ENCODE measurements around the gene FHIT.
"Not testable (repeated sequence)": the region's sequence is repeated elsewhere in the genome, so short reads cannot be mapped to it uniquely, and the experiment has no call there.

FHIT gene

DNA sequence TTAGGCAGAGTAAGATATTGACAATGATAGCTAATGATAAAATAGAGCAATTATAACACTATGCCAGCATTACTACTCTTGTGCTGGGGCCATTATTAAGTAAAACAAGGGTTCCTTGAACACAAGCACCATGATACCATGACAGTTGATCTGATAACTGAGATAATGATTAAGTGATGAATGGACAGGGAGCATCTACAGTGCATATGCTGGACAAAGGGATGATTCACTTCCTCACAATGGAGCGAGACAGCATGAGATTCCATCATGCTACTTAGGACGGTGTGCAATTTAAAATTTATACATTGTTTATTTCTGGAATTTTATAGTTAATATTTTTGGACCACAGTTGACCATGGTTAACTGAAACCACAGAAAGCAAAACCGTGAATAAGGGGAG lies 156.6 kb downstream of the FHIT start:
- no peak for DNase-seq

DNA sequence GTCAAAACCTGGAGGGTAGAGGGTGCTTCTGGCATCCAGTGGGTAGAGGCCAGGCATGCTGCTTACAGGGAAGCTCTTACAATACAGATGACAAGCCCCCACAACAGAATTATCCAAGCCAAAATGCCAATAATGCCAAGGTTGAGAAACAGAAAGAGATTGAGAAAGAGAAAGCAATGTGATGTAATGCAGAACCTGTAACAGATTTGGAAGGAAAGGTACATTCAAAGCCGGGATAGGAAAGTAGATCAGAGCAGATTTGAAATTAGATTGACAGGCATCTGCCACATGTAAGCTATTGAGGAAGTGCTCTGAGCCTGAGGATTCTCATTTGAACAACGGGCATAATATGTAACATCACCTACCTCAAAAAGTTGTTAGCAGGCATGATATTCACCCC lies 157.9 kb downstream of the FHIT start:
- no peak for DNase-seq

DNA sequence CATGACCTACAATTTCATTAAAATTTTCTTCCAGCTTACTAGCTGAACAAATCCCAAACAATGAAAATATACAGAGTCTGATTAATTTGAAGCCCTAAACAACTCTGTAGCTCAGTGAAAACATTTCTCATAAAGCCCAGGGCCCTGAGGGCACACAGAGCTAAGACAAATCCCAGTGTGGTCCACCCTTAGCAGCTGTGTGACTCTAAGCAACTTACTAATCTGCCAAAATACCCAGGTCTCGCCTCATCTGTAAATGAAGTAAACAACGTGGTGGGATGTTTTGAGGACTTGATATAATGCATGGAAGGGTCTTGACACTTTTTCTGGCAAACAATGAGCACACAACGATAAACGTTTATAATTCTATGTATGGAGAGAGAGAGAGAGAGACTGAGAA lies 158.4 kb downstream of the FHIT start:
- DNase-seq, result no peak

DNA sequence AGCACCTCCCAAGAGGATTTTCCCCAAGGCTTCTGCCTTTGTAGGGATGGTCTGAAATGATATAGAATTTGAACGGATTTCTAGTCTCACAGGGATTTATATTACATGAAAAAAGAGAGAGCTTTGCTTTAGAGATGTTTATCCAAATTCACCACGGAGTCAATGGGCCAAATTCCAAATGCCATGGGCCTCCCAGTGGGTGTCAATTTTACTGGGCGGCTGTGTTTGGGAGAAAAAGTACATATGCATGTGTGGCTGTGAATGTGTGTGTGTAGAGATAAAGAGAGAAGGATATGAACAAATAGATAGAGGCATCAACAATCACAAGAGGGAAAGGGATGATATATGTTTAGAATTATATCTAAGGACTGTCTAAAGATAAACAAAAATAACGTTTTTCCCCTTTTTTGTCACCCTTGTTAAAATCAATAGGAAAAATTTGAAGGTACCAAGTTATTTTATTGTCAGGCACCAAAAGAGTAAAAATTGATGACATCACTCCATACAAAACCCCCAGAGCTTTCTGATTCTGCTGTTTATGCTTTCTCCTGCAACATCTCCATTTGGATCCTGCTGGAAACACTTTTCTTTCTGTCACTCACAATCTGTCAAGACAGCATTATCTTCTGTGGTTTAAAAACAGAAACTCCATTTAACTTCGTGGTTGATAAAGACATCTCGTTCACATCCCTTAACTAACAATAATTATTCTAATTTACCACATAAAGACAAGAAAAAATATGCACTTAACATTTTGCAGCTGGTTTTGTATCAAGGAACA lies 160.7 kb downstream of the FHIT start:
- no peak for DNase-seq

DNA sequence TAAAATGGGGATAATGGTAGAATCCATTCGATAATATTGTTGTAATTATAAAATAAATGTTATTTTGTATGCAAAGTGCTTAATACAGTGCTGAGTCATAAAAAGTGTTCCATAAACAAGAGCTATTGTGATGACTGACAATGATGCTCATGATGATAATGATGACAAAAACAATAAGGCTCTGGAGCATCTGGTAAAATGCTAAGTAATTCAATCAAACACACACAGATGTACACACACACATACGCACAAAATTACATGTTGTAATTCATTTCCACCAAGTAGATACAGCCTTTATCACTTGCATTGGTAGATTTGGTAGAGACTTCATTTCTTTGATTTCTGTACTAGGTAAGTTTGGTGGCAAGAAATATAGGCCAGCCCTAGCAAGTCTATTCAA lies 163.8 kb downstream of the FHIT start:
- no peak for DNase-seq

DNA sequence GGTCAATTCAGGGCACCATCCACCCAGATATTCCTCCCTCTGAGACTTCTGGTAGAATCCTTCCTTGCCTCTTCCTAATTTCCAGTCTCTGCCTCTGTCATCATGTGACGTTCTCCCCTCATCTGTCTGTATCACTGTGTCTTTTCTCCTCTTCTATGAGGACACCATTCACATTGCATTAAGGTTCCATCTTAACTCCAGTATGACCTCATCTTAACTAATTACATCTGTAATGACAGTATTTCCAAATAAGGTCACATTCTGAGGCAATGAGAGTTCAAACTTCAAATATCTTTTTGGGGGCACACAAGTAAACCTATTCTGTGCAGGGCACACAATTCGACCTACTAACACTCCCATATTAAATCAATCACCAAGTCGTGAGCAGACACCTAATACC lies 169.7 kb downstream of the FHIT start:
- no peak for DNase-seq

DNA sequence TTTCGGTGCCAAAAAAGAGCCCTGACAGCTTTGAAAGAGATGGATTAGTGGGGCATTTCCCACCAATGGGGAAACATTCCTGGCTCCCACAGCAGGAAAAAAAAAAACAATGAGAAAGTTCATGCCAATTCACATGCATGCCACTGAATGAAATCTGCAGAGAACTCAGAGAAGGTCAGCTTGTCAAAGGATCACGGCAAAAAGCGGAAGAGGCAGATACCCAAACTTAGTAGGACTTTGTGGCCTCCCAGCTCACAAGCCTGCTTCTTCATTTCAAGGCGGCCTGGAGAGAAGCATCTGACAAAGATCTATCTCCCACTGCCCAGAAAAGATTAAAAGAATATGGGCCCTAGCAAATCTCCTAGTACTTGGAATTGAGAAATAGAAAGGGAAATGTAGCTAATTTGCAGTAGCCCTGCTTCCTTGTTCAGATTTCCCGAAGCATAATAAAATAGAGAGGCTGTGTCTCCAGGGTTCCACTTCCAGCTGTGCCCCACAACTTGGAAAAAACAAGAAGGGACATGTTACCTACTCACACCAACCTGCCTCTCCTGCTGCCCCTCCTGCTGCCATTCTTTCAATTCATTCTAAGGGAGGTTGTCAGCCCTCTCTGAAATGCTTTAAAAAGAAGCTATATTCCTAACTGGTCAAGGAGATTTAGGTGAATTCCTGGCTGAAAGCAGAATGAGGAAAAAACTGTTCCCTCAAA lies 170.4 kb downstream of the FHIT start:
- no peak for DNase-seq

DNA sequence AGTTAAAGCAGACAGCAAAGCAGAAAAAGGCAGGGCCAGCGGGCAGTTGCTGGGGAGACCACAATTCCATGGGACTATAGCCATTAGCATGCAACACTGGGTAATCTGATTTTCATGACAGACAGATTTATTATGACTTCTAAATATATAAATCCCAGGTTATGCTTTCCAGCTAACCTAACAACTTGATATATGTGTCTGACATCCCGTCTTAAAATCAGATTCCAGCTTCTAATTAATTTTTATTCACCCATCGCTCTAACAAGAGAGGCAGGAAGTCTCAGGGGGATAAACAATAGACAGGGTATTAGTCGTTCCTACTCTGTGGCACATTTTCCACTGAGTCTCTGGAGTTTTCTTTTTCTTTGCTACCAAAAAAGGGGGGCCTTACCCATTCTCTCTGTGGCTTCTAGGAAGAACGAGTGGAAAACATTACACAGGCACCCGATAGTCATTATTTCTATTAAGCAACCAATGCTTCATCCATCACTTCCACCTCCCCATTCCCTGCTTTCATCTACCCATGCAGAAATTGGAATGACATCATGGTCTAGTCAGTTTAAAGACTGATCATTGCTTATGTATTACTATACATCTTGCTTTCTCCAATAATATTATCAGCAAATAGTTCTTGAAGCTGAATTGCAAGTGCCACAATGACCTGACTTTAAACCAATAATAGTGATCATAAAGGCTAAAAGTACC lies 173.1 kb downstream of the FHIT start:
- DNase-seq, result no peak

DNA sequence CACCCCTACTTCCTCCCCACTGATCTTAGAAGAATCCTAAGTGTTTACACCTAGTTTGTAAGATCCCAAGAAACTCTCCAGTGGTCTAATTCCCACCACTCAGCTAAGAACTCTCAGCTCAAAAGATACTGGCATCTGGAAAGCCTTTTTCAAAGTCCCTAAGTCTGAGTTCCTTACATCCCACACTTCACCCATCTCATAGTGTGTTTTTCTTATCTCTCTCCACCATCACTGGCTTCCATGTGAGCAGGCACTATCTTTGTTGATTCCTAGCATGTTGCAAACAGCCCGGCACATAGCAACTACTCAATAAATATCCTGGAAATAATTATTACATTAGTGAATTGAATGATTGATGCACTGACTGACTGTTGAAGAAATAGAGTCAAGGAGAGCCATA lies 173.7 kb downstream of the FHIT start:
- DNase-seq, result no peak

DNA sequence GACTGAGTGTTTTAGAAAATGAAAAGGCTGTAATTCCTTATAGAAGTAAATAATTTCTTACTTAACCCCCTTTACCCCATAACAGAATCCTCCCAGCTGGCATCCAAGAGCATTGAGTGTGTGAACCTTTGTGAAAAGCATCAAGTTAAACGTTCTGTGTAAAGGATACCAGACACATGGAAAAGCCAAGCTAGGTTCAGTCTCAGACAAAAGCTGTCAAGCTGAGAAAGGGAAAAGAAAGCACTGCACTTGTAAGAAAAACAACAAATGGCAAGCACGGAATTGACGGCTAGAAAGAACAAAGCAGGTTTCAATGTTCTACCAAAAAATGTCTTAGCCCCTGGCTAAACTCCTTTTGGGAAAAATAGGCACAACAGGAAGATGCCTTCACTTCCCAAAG lies 176.5 kb downstream of the FHIT start:
- DNase-seq, result no peak

DNA sequence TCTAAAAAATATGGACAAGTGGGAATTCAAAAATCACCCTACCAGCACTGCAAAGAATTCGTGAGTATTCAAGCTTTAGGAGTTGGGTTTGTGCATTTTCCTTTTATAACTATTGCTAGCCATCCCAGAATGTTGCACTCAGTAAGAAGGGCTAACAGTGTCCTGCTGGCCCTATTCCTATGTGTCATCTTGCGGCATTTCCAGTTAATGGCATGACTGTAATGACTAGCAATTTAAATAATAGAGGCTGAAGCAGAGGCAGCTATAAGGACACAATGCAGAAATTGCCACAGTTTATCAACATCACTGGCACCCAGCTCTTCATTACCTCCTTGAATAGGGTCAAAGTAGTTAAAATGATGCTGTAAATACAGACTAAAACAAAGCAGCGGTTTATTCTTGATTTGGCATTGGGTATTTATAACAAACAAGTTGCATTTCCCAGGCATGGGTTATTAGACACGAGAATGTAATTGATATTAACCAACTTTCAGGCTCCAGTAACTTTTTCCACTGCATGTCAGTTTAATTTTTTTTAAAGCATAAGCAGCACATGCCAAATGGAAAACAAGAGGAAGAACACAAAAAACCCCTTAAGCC lies 177.6 kb downstream of the FHIT start:
- DNase-seq, result no peak

DNA sequence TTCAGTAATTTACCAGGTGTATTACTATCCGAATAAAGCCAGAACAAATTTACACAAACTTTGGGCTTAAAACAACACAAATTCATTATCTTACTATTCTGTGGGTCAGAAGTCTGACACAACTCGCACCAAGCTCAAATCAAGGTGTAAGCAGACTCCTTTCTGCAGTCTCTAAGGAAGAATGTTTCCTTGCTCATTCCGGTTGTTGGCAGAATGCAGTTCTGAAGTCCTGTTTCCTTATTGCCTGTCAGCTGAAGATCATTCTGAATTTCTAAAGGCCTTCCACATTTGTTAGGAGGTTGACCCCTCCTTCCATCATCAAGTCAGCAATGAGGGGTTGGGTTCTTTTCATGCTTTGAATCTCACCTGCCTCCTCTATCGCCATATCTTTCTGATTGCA lies 183.2 kb downstream of the FHIT start:
- DNase-seq, result no peak

DNA sequence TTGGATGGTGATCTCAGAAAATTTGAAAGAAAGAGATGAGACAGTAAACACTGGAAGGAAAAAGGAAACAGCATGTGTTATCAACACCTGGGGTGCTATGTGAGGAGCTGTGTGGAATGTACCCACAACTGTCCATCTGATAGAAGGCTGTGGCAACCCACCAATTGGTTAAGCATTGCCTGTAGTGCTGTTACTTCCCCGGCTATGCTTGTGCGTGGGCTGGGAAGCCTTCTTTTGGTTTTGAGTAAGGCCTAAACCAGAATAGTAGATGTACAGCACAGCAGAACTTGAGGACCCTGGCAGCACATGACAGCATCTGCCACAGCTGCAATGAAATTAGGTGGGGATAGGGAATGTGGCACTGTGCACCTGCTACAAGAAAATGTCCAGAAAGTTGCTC lies 184.5 kb downstream of the FHIT start:
- DNase-seq, result no peak

DNA sequence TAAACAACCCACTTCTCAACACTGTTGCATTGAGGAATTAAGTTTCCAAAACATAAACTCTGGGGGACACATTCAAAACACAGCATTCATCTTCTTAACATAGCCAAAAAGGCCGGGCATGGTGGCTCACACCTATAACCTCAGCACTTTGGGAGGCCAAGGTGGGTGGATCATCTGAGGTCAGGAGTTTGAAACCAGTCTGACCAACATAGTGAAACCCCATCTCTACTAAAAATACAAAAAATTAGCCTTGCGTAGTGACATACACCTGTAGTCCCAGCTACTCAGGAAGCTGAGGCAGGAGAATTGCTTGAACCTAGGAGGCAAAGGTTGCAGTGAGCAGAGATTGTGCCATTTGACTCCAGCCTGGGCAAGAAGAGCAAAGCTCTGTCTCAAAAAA lies 185.0 kb downstream of the FHIT start:
- DNase-seq, result not testable (repeated sequence)

DNA sequence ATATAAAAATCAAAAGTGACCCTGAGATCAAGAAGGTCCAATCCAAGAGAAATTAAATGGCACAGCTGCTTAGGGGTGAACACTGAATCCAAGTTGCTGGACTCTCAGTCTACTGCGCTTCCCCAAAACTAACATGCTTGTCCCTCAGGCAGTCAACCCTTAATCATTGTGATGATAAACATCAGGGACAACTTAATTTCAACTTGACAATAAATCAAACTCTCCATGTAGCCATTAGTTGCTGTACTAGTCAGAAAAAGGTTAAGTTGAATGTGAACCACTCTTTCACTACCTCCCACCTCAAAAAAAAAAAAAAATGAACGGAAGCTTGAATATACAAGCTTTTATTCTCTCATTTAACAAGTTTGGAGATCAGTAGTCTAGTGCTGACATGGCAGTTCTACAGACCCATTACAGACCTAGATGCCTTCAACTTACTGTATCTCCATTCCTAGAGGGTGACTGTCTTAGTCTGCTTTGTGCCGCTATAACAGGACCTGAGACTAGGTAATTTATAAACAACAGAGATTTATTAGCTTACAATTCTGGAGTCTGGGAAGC lies 185.7 kb downstream of the FHIT start:
- no peak for DNase-seq

DNA sequence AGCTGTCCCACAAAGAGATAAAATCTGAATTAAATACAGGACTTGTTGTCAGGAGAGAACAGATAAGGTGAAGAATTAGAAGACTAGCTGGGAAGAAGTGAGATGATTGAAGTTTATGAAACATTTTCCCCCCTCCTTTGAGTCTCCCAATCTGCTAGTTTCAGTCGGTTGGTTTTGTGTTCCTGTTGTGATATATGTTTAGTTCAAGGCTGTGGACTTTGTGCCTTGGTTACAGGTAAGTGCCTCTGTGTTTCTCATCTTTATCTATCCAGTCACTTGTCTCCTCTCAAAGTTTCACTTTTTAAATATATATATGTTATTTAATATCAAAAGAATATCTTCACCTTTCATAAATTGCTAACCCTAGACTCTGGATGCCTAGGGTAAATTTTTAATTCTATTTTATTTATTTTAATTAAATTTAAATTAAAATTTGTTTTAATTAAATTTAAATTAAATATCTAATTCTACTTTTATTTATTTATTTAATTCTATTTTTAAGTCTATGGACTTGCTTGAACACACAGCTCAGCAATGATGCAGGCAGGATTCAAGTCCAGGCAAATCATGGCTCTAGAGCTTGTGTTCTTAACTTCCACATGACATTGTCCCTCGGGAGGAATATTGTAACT lies 190.0 kb downstream of the FHIT start:
- DNase-seq, result no peak

DNA sequence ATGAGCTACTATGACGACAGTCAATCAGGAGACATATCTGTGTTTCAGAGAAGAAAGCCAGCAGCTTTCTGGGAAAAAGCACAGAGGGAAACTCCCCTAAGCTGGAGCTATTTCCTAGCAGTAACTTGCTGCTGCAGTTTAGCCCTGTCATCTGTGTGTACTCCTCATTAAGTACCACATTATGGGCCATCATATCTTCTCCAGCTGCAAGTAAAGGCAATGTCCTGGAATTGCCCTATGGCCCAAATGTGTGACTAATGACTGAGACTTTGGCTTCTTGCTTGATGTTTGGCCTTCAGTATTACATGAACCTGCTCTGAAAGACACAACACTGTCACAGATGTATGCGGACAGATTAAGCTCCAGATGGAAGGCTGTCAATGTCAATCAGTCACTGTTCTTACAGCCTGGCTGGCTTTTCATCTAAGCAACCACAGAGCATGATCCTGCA lies 190.8 kb downstream of the FHIT start:
- DNase-seq, result no peak

DNA sequence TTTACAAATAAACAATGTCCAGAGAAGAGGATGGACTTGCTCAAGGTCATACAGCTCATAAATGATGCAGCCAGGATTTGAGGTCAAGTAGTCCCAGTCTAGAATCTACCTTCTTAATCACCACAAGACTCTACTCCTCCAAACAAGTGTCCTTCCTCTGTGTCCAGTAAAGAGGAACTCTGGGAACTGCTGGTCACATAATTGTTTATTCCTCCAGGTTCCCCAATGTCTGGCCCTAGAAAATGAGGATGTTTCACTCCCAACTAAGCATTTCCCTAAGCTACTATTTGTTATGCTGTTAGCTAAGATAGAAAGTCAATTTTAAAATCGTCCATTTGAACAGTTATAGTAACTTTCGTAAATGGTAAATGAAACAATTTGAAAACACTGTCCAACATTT lies 192.4 kb downstream of the FHIT start:
- DNase-seq, result no peak

DNA sequence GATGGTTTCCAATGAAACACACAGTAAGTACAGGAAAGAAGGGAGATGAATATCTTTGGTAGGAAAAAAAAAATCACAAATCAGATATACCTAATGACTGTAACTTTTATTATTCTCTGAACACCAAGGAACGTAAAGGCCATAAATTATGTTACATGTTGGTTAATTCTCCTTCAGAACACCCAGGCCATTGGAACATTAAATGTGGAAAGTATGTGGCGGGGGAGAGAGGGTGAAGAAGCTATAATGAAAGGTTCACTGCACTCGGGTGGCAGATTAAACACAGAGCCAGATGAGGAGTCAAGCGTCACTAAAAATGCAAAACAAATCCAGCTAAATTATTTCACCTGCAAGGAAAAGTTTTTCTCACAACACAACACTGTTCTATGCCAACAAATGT lies 193.8 kb downstream of the FHIT start:
- DNase-seq, result no peak

DNA sequence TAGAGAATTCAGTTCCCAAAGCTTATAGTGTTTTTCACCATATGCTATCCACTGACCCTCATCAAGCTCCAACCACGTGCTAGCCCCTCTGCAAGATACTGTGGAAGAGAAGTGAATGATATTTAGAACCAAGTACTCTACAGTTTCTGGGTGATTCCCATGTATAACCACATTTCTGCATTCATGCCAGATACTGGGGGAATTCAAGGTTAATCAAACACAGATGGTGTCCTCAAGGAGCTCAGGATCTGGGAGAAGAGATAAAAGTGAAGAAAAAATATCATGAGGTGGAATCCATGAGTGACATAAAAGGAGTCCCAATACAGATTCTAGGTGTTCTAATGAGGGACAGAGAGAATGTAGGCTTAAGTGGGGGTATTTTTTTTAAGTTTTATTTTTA lies 195.8 kb downstream of the FHIT start:
- no peak for DNase-seq

DNA sequence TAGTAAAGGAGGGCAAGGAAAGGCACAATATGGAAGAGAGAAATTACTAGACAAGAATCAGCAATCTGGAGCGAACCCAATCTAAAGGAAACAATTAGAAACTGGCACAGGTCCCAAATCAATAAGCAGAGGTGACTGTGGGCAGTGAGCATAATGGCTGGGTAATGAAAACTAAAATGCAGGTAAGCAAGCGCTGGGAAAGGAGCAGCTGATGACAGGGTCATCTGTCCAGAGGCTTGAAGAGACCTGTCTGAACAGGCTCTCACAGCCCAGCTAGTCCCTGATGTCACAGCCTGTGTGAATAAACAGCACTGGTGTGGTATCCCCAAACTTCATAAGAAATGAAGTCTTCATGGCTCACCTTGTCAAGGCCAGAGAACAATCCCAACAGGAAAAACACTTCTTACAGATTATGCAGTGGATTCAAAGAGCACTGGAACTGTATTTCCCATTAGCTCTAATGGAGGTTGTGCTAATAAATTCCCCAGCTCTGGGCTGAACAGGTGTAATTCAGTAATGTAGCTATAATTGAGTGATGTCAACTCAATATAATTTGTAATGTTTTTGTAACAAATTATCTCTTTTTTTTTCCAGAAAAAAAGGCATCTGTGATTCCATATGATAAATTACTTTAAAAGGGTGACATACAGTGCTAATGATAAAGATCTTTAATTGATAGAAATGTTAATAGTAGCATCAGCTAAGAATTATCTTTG lies 197.3 kb downstream of the FHIT start:
- DNase-seq, result no peak

DNA sequence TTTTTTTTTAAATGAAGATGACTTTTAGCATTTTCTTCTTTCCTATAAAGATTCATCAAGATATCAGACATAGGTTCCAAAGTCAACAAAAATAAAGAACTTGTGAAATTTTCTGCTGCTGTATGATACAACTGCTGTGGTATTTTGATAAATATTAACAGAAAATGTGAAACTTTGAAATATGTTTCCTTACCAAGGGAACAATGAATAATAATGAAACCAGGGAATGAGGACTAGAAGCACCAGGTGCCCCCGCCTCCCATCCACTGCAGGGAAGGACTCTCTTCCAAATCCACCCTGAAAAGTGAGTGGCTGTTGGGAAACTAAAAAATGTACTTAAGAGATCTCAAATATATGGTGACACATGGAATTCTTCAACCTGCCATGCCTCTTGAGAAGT lies 198.4 kb downstream of the FHIT start:
- DNase-seq, result no peak
